SJCRH30 (cell line): ENCODE measurements around the gene KLHL9. TPM values are rescaled to one million over a fixed set of nuclear protein-coding genes. Genes with fewer than 3 reads are reported as not detected.

Experiments used
- DNase-seq, 2 experiments: peaks; one replicate each; pipeline ENCODE4 v3.0.0-alpha.2; 2015 to 2020
- H3K27ac ChIP-seq: fragments of 250-450 bp; sonication (Bioruptor Pico); 2 replicates; pipeline ENCODE4 v1.5.1; 2020; ENCODE audit warnings: mild to moderate bottlenecking, moderate library complexity
- H3K27me3 ChIP-seq: fragments of 250-450 bp; sonication (Bioruptor Pico); 2 replicates; pipeline ENCODE4 v1.5.1; 2020; ENCODE audit warnings: mild to moderate bottlenecking, moderate library complexity
- H3K36me3 ChIP-seq: fragments of 250-450 bp; sonication (Bioruptor Pico); 2 replicates; pipeline ENCODE4 v1.5.1; 2020; ENCODE audit warnings: mild to moderate bottlenecking, moderate library complexity
- H3K4me1 ChIP-seq: fragments of 250-450 bp; sonication (Bioruptor Pico); 2 replicates; pipeline ENCODE4 v1.5.1; 2020; ENCODE audit warnings: mild to moderate bottlenecking, moderate library complexity
- H3K4me3 ChIP-seq: fragments of 250-450 bp; sonication (Bioruptor Pico); 2 replicates; pipeline ENCODE4 v1.5.1; 2020; ENCODE audit warnings: mild to moderate bottlenecking, moderate library complexity
- H3K9me3 ChIP-seq: fragments of 250-450 bp; sonication (Bioruptor Pico); replicated peaks from 2 replicates; pipeline ENCODE4 v1.5.1; 2020; ENCODE audit warnings: mild to moderate bottlenecking, moderate library complexity
- total RNA-seq: library from RNA; depleted of rRNA; stranded (reverse); fragments of >200 nt; shearing (Covaris generic); gene quantifications from 2 replicates; pipeline ENCODE4 v1.2.3, GENCODE V29; 2014; rRNA removed

Gene KLHL9
- total RNA-seq, 1 experiment from 2014 or later = 25.5 TPM

GRCh38 chr9:21294364-21294774 lies 40.8 kb downstream of the KLHL9 start:
- no peaks in the 10 kb centered on the region for H3K36me3 ChIP-seq
- H3K27me3 ChIP-seq = no peaks in the 10 kb centered on the region; the same call in none of the 2 replicates
- no peak overlapping the region for H3K27ac ChIP-seq
- no peak overlapping the region for H3K4me3 ChIP-seq
- H3K4me1 ChIP-seq = no peaks in the 10 kb centered on the region
- no peaks in the 10 kb centered on the region for H3K9me3 ChIP-seq
- no peak for DNase-seq

- no peak overlapping the region for H3K4me3 ChIP-seq
- no peak for DNase-seq
- H3K27ac ChIP-seq = no peak overlapping the region
Observed at GRCh38 chr9:21289848-21290247, 45.4 kb downstream of the KLHL9 start.

GRCh38 chr9:21287280-21287679 lies 47.9 kb downstream of the KLHL9 start:
- no peak overlapping the region for H3K27ac ChIP-seq
- H3K36me3 ChIP-seq = no peaks in the 10 kb centered on the region
- no peaks in the 10 kb centered on the region for H3K9me3 ChIP-seq
- no peak for DNase-seq
- H3K4me1 ChIP-seq = no peaks in the 10 kb centered on the region
- H3K4me3 ChIP-seq = no peak overlapping the region
- H3K27me3 ChIP-seq = no peaks in the 10 kb centered on the region; the same call in 1 of the 2 replicates

More at GRCh38 chr9:21289848-21290247, 45.4 kb downstream of the KLHL9 start:
- Histone ChIP-seq H3K9me3 (no peaks in the 10 kb centered on the region), H3K4me1 (no peaks in the 10 kb centered on the region), H3K36me3 (no peaks in the 10 kb centered on the region), H3K27me3 (no peaks in the 10 kb centered on the region; the same call in 1 of the 2 replicates)

GRCh38 chr9:21286659-21287058 lies 48.5 kb downstream of the KLHL9 start:
- no peaks in the 10 kb centered on the region for H3K36me3 ChIP-seq
- H3K27me3 ChIP-seq = no peaks in the 10 kb centered on the region
- H3K27ac ChIP-seq = no peak overlapping the region
- DNase-seq = no peak
- H3K4me3 ChIP-seq = no peak overlapping the region
- H3K9me3 ChIP-seq = no peaks in the 10 kb centered on the region
- H3K4me1 ChIP-seq = no peaks in the 10 kb centered on the region

GRCh38 chr9:21286099-21286498 lies 49.1 kb downstream of the KLHL9 start:
- Histone ChIP-seq H3K27me3 (no peaks in the 10 kb centered on the region), H3K4me3 (no peak overlapping the region), H3K4me1 (no peaks in the 10 kb centered on the region), H3K9me3 (no peaks in the 10 kb centered on the region), H3K36me3 (no peaks in the 10 kb centered on the region), H3K27ac (no peak overlapping the region)
- DNase-seq = no peak

- H3K4me3 ChIP-seq = no peak overlapping the region
Observed at GRCh38 chr9:21281275-21281674, 53.9 kb downstream of the KLHL9 start.

More at GRCh38 chr9:21281275-21281674, 53.9 kb downstream of the KLHL9 start:
- DNase-seq = no peak
- no peaks in the 10 kb centered on the region for H3K9me3 ChIP-seq
- H3K27ac ChIP-seq = no peak overlapping the region
- H3K27me3 ChIP-seq = no peaks in the 10 kb centered on the region
- H3K4me1 ChIP-seq = no peaks in the 10 kb centered on the region
- no peaks in the 10 kb centered on the region for H3K36me3 ChIP-seq

Other genes starting within 250 kb of the KLHL9 start
- not detected in 2 replicates for gene IFNW1, start 193.6 kb downstream of the KLHL9 start, total RNA-seq
- gene IFNA21, start 168.7 kb downstream of the KLHL9 start, total RNA-seq = not detected in 2 replicates
- not detected in 2 replicates for gene IFNA4, start 147.8 kb downstream of the KLHL9 start, total RNA-seq
- not detected in 2 replicates for gene IFNA7, start 133.2 kb downstream of the KLHL9 start, total RNA-seq
- gene IFNA10, start 128.3 kb downstream of the KLHL9 start, total RNA-seq = not detected in 2 replicates
- not detected in 2 replicates for gene IFNA16, start 118.1 kb downstream of the KLHL9 start, total RNA-seq
- not detected in 2 replicates for gene IFNA17, start 107.2 kb downstream of the KLHL9 start, total RNA-seq
- gene IFNA14, start 95.4 kb downstream of the KLHL9 start, total RNA-seq = not detected in 2 replicates
- gene IFNA5, start 30.1 kb downstream of the KLHL9 start, total RNA-seq = not detected in 2 replicates
- not detected in 2 replicates for gene IFNA6, start 15.5 kb upstream of the KLHL9 start, total RNA-seq
- gene IFNA13, start 32.7 kb upstream of the KLHL9 start, total RNA-seq = not detected in 2 replicates
- gene IFNA2, start 50.0 kb upstream of the KLHL9 start, total RNA-seq = not detected in 2 replicates
- gene IFNA8, start 73.7 kb upstream of the KLHL9 start, total RNA-seq = not detected in 2 replicates
- gene IFNA1, start 105.0 kb upstream of the KLHL9 start, total RNA-seq = not detected in 2 replicates
- not detected in 2 replicates for gene IFNE, start 146.9 kb upstream of the KLHL9 start, total RNA-seq